Caki2 (cell line): ENCODE measurements around the gene CRYZ. TPM values are rescaled to one million over a fixed set of nuclear protein-coding genes. Genes with fewer than 3 reads are reported as not detected.
"Not testable (repeated sequence)": the region's sequence is repeated elsewhere in the genome, so short reads cannot be mapped to it uniquely, and the experiment has no call there.

Experiments used
- DNase-seq: peaks from one replicate; pipeline ENCODE4 v3.0.0-alpha.2; 2015; ENCODE audit warnings: low read depth
- in situ Hi-C: cut with HindIII; loops from 2 replicates; pipeline ENCODE4 v1.10.0; 2016; ENCODE audit warnings: low sequenced_read_pairs, low pct_unique_long_range_greater_than_20kb, mixed read lengths
- total RNA-seq: library from RNA; depleted of rRNA; stranded (reverse); fragments of >200 nt; shearing (Covaris generic); gene quantifications from 2 replicates; pipeline ENCODE4 v1.2.3, GENCODE V29; 2014; ENCODE audit warnings: low replicate concordance; rRNA removed

CRYZ gene
- total RNA-seq, 1 experiment from 2014 or later = 197 TPM

- DNase-seq = no peak
- in situ Hi-C loops = no loop called here
Measured at GRCh38 chr1:74690909-74691308, 41.9 kb downstream of the CRYZ start.

GRCh38 chr1:74690364-74690696 is 42.5 kb downstream of the CRYZ start:
- in situ Hi-C loops = no loop called here
- DNase-seq = no peak

- in situ Hi-C loops = no loop called here
- DNase-seq = peak; percentile 40
Measured at GRCh38 chr1:74689621-74690363, 43.1 kb downstream of the CRYZ start.

GRCh38 chr1:74686928-74687327 is 45.9 kb downstream of the CRYZ start:
- no peak for DNase-seq
- in situ Hi-C loops = no loop called here

- DNase-seq = no peak
- in situ Hi-C loops = no loop called here
Measured at GRCh38 chr1:74684301-74684700, 48.5 kb downstream of the CRYZ start.

GRCh38 chr1:74683656-74684055 is 49.2 kb downstream of the CRYZ start:
- in situ Hi-C loops = no loop called here
- DNase-seq = no peak

GRCh38 chr1:74681851-74682250 is 51.0 kb downstream of the CRYZ start:
- no peak for DNase-seq
- in situ Hi-C loops = no loop called here

GRCh38 chr1:74681449-74681848 is 51.4 kb downstream of the CRYZ start:
- in situ Hi-C loops = no loop called here
- no peak for DNase-seq

- no peak for DNase-seq
- in situ Hi-C loops = no loop called here
Measured at GRCh38 chr1:74681001-74681400, 51.8 kb downstream of the CRYZ start.

- in situ Hi-C loops = no loop called here
- no peak for DNase-seq
Measured at GRCh38 chr1:74679811-74680210, 53.0 kb downstream of the CRYZ start.

GRCh38 chr1:74677926-74678325 is 54.9 kb downstream of the CRYZ start:
- no peak for DNase-seq
- in situ Hi-C loops = no loop called here

GRCh38 chr1:74674278-74675048 is 58.4 kb downstream of the CRYZ start:
- DNase-seq = no peak
- in situ Hi-C loops = no loop called here

GRCh38 chr1:74673351-74674111 is 59.3 kb downstream of the CRYZ start, which contains the start of gene ERICH3:
TSS of gene ERICH3 (minus strand) at chr1:74673792. CDS start at chr1:74673519, 273 bp downstream.
- no peak for DNase-seq

GRCh38 chr1:74670866-74671265 is 62.0 kb downstream of the CRYZ start:
- DNase-seq, in situ Hi-C loops: not testable (repeated sequence)

More at GRCh38 chr1:74673351-74674111, 59.3 kb downstream of the CRYZ start, which contains the start of gene ERICH3:
- in situ Hi-C loops = no loop called here

Other genes starting within 250 kb of the CRYZ start
- gene LRRC53, start 220.4 kb downstream of the CRYZ start, total RNA-seq = not detected in 2 replicates
- not detected in 2 replicates for gene ERICH3, start 59.3 kb downstream of the CRYZ start, total RNA-seq
- gene TYW3, start 102 bp upstream of the CRYZ start, total RNA-seq = 10.0 and 13.7 TPM in 2 replicates